PC-3 (cell line): ENCODE results near the gene ENDOV. TPM values are rescaled to one million over a fixed set of nuclear protein-coding genes. Genes with fewer than 3 reads are reported as not detected.

Experiments used
- ATAC-seq: fragments of 200-7000 bp; cut with Tn5 transposase; 2 replicates; pipeline ENCODE4 v1.9.1; 2020; ENCODE audit warnings: mild to moderate bottlenecking, moderate library complexity
- BruUV-seq: library from RNA; stranded (reverse); fragments of 400-500 nt; replicated peaks from 2 replicates; lab custom pipeline; 2021; lab: Mats Ljungman, UMichigan
- CTCF ChIA-PET: fragments of 300-600 bp; sonication (Branson Sonifier 250); formaldehyde crosslinking; loops from one replicate; lab custom pipeline; 2022; ENCODE audit warnings: antibody characterized with exemption; lab: Charles Lee
- POLR2A ChIA-PET: fragments of 300-600 bp; sonication (Branson Sonifier 250); formaldehyde crosslinking; loops from one replicate; lab custom pipeline; 2022; ENCODE audit warnings: antibody characterized with exemption; ENCODE audit not compliant: unreplicated experiment; lab: Charles Lee
- DNase-seq: peaks from one replicate; pipeline ENCODE4 v3.0.0-alpha.2; 2015
- H2AFZ ChIP-seq: fragments of 300-600 bp; sonication (generic); 2 replicates; pipeline ENCODE4 v1.6.0; 2016; ENCODE audit warnings: antibody characterized with exemption, low read length
- H3F3A ChIP-seq: fragments of 300-600 bp; sonication (generic); one replicate; pipeline ENCODE4 v1.6.0; 2017; ENCODE audit warnings: antibody characterized with exemption, low read length, control low read depth, mild to moderate bottlenecking; ENCODE audit not compliant: unreplicated experiment
- H3K27ac ChIP-seq: fragments of 300-600 bp; sonication (generic); 2 replicates; pipeline ENCODE4 v1.5.1; 2016; ENCODE audit warnings: mild to moderate bottlenecking, low read length
- H3K27me3 ChIP-seq: fragments of 300-600 bp; sonication (generic); 2 replicates; pipeline ENCODE4 v1.6.1; 2016; ENCODE audit warnings: low read length, mixed read lengths
- H3K36me3 ChIP-seq: fragments of 300-600 bp; sonication (generic); 2 replicates; pipeline ENCODE4 v1.6.1; 2016; ENCODE audit warnings: low read depth, mixed run types, low read length, mixed read lengths
- H3K4me1 ChIP-seq: fragments of 300-600 bp; sonication (generic); 2 replicates; pipeline ENCODE4 v1.5.1; 2016; ENCODE audit warnings: low read length; ENCODE audit not compliant: insufficient read depth
- H3K4me2 ChIP-seq: fragments of 300-600 bp; sonication (generic); 2 replicates; pipeline ENCODE4 v1.6.0; 2016; ENCODE audit warnings: low read length
- H3K4me3 ChIP-seq: fragments of 300-600 bp; sonication (generic); 2 replicates; pipeline ENCODE4 v1.5.1; 2016; ENCODE audit warnings: mild to moderate bottlenecking, low read length, mixed read lengths
- H3K79me2 ChIP-seq: fragments of 300-600 bp; sonication (generic); 2 replicates; pipeline ENCODE4 v1.6.1; 2017; ENCODE audit warnings: low read length, mixed read lengths
- H3K9ac ChIP-seq: fragments of 300-600 bp; sonication (generic); 2 replicates; pipeline ENCODE4 v1.6.0; 2016; ENCODE audit warnings: mild to moderate bottlenecking, low read length
- H3K9me2 ChIP-seq: fragments of 300-600 bp; sonication (generic); replicated peaks from 2 replicates; pipeline ENCODE4 v1.6.1; 2016; ENCODE audit warnings: mixed run types, low read length, mixed read lengths
- H3K9me3 ChIP-seq: fragments of 300-600 bp; sonication (generic); 2 replicates; pipeline ENCODE4 v1.6.1; 2016; ENCODE audit warnings: low read length, mixed read lengths
- H4K20me1 ChIP-seq: fragments of 300-600 bp; sonication (generic); 2 replicates; pipeline ENCODE4 v1.6.1; 2016; ENCODE audit warnings: low read length, mixed read lengths
- EZH2 ChIP-seq: fragments of 300-600 bp; sonication (generic); IDR thresholded peaks from one replicate; pipeline ENCODE4 v1.6.1; 2017; ENCODE audit warnings: antibody characterized with exemption, mild to moderate bottlenecking, low read length; ENCODE audit not compliant: unreplicated experiment
- EZH2phosphoT487 ChIP-seq: fragments of 300-600 bp; sonication (generic); IDR thresholded peaks from 2 replicates; pipeline ENCODE4 v1.6.1; 2018; ENCODE audit warnings: mild to moderate bottlenecking, antibody characterized with exemption, low read length, borderline replicate concordance
- intact Hi-C: fragments of 100-400 bp; cut with micrococcal nuclease; formaldehyde crosslinking; loops from 2 replicates; pipeline ENCODE4 v1.9.0; 2023
- total RNA-seq: library from RNA; depleted of rRNA; stranded (reverse); fragments of >200 nt; gene quantifications from 2 replicates; pipeline ENCODE4 v1.2.3, GENCODE V29; 2014
- TF ChIP-seq, protein P1 (sequence below): fragments of 300-600 bp; sonication (generic); conservative IDR thresholded peaks from 2 replicates; pipeline ENCODE4 v1.5.1; 2017; ENCODE audit warnings: antibody characterized with exemption, low read depth, mild to moderate bottlenecking, low read length

Gene ENDOV
- total RNA-seq, 1 experiment from 2014 or later = 57.9 TPM

DNA sequence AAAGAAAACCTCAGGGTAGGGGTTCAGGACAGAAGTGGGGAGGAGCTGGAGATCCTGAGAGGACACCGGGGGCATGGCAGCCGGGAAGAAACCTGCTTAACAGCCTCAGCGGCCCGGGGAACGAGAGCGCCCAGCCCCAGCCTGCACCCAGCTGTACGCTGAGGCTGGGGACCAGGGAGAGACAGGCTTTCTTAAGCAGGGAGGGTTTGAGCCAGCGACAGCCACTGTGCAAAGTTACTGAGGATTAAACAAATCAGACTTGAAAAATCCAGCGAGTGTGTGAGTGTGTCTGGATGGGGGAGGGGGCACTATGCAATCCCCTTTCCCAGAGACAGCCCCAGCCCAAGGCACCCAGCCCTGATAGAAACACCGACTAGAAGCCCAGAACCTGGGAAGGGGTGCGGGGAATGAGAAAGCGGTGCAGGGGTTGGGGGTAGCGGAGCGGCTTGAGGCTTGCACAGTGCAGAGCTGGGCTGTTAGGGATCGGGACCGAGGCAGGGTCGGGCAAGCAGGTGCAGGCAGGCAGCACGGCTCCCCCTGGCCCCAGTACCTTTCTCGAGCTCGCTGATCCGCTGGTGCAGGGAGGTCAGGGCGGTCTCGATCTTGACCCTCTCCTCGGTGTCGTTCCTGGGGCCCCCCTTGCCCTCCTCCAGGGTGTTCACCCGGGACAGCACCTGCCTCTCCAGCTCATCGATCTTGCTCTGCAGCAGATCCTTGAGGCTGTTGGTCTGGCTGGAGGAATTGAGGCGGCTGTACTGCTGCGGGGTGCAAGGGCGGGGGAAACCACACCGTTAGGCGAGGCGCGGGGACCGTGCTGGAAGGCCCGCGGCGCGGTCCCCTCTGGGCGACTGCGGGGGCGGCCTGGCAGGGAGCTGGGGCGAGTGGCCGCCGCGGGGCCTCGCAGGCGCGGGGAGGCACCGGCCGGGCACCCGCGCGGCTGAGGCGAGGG lies 60.3 kb downstream of the ENDOV start:
- DNase-seq = no peak
- H2AFZ ChIP-seq = peak overlapping the region; percentile 81

DNA sequence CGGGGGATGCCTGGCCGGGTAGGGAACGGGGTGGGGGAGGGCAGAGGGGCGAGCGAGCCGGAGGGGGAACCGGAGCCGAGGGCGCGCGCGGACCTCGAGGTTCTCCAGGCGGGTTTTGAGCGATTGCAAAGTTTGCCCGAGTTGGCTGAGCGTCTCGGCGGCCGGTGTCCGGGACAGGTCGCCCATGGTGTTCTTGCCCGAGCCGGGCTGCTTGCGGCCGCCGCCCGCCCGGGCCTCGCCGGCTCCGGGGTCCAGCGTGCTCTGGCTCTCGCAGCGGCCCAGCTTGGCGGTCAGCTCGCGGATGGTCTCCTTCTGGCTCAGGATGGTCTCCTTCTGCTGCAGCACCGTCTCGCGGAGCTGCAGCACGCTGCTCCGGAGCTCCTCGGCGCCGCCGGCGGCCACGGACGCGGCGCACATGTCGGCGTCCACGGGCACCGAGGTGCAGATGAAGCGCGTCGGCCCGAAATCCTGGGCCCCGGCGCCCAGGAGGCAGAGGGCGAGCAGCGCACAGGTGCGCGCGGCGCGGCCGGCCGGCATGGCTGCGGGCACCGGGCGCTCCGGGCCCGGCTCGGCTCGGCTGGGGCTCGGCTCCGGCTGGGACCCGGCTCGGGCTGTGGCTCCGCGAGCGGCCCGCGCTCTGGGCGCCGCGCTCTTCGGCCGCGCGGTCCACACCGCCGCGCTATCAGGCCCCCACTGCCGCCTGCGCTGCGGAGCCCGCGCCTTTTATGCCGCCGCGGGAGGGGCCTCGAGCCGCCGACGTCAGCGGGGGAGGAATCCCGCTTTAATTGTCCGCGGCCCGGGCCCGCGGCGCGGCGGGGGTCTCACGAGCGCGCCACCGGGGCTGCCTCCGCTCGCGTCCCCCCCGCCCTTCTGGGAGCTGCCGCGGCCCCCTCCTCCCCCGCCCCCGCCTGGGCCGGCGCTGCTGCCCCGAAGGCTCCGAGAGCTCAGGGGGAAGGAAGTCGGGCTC lies 61.2 kb downstream of the ENDOV start, which contains the start of gene NPTX1:
TSS of gene NPTX1 (minus strand) at position 698 of the 967 bp plus-strand sequence. CDS start at position 537, 161 bp downstream.
- no TSS peak for BruUV-seq
- H3K36me3 ChIP-seq = no peaks in the 10 kb centered on the region
- no peaks in the 10 kb centered on the region for H3K9me2 ChIP-seq
- intact Hi-C loops = loop anchor here (2.0 kb wide), 1 partner anchor 99 kb away; no protein-coding TSS in a partner anchor
- CTCF ChIA-PET = no interaction called here
- ATAC-seq (peak; percentile 19), DNase-seq (peak; percentile 23)
- H3K9me3 ChIP-seq = no peaks in the 10 kb centered on the region
- H3K79me2 ChIP-seq = no peaks in the 10 kb centered on the region
- TF ChIP-seq EZH2phosphoT487 (peak; percentile 50; the same call in 1 of the 2 replicates), EZH2 (peak; percentile 77)
- TF ChIP-seq, protein P1, sequence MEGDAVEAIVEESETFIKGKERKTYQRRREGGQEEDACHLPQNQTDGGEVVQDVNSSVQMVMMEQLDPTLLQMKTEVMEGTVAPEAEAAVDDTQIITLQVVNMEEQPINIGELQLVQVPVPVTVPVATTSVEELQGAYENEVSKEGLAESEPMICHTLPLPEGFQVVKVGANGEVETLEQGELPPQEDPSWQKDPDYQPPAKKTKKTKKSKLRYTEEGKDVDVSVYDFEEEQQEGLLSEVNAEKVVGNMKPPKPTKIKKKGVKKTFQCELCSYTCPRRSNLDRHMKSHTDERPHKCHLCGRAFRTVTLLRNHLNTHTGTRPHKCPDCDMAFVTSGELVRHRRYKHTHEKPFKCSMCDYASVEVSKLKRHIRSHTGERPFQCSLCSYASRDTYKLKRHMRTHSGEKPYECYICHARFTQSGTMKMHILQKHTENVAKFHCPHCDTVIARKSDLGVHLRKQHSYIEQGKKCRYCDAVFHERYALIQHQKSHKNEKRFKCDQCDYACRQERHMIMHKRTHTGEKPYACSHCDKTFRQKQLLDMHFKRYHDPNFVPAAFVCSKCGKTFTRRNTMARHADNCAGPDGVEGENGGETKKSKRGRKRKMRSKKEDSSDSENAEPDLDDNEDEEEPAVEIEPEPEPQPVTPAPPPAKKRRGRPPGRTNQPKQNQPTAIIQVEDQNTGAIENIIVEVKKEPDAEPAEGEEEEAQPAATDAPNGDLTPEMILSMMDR = no peak
- no peak within 1 kb of the TSS for H3K27ac ChIP-seq
- H3F3A ChIP-seq = no peaks in the 10 kb centered on the region
- peak within 1 kb of the TSS; percentile 84 for H3K4me2 ChIP-seq
- H2AFZ ChIP-seq = peak within 1 kb of the TSS; percentile 81
- POLR2A ChIA-PET = interaction anchor here (0.7 kb wide), 1 partner anchor 22 kb away, joined by 12 read pairs; no protein-coding TSS in a partner anchor
- H3K9ac ChIP-seq = no peak within 1 kb of the TSS
- peaks cover 42% of the 10 kb centered on the region for H3K27me3 ChIP-seq
- H3K4me1 ChIP-seq = peaks cover 19% of the 10 kb centered on the region
- H4K20me1 ChIP-seq = no peaks in the 10 kb centered on the region
- H3K4me3 ChIP-seq = peak within 1 kb of the TSS; percentile 56

More for the DNA sequence above, 60.3 kb downstream of the ENDOV start:
- H3K79me2 ChIP-seq = no peaks in the 10 kb centered on the region
- H3K9me3 ChIP-seq = no peaks in the 10 kb centered on the region
- BruUV-seq = TSS peak; percentile 49
- H3K27ac ChIP-seq = no peak overlapping the region
- intact Hi-C loops = loop anchor here (2.0 kb wide), 1 partner anchor 100 kb away; no protein-coding TSS in a partner anchor
- no peaks in the 10 kb centered on the region for H3K36me3 ChIP-seq
- no peak overlapping the region for H3K9ac ChIP-seq
- ChIA-PET POLR2A (interaction anchor here (0.7 kb wide), 1 partner anchor 20 kb away, joined by 4 read pairs; no protein-coding TSS in a partner anchor), CTCF (interaction anchor here (0.6 kb wide), 2 partner anchors 21 to 48 kb away, joined by 3 read pairs; no protein-coding TSS in a partner anchor)
- H3K27me3 ChIP-seq = peaks cover 42% of the 10 kb centered on the region
- TF ChIP-seq EZH2 (no peak), EZH2phosphoT487 (no peak)
- TF ChIP-seq, protein P1 = no peak
- peak overlapping the region; percentile 56 for H3K4me3 ChIP-seq
- no peaks in the 10 kb centered on the region for H4K20me1 ChIP-seq
- H3K4me1 ChIP-seq = peaks cover 19% of the 10 kb centered on the region
- peak; percentile 40 for ATAC-seq
- peak overlapping the region; percentile 84 for H3K4me2 ChIP-seq
- H3F3A ChIP-seq = no peaks in the 10 kb centered on the region
- H3K9me2 ChIP-seq = no peaks in the 10 kb centered on the region
